CD4-positive, alpha-beta T cell treated with Interleukin-17A for 1 hour (primary cell): ENCODE results near the gene UBE3D.
"Not testable (repeated sequence)": the region's sequence is repeated elsewhere in the genome, so short reads cannot be mapped to it uniquely, and the experiment has no call there.

Experiments
- DNase-seq: peaks from one replicate; pipeline ENCODE4 v3.0.0-alpha.2; 2020

The UBE3D gene

GRCh38 chr6:82906951-82907350, 158.7 kb downstream of the UBE3D start:
- DNase-seq, result no peak

GRCh38 chr6:82906489-82906888, 159.2 kb downstream of the UBE3D start:
- DNase-seq, result no peak

GRCh38 chr6:82904860-82905259, 160.8 kb downstream of the UBE3D start:
- no peak for DNase-seq

- no peak for DNase-seq
Measured at GRCh38 chr6:82904257-82904656, 161.4 kb downstream of the UBE3D start.

- DNase-seq, result no peak
Measured at GRCh38 chr6:82902290-82902689, 163.4 kb downstream of the UBE3D start.

GRCh38 chr6:82894653-82895259, 170.9 kb downstream of the UBE3D start:
- DNase-seq, result no peak

- no peak for DNase-seq
Measured at GRCh38 chr6:82893889-82894652, 171.6 kb downstream of the UBE3D start.

GRCh38 chr6:82891503-82891902, 174.1 kb downstream of the UBE3D start:
- not testable (repeated sequence) for DNase-seq

GRCh38 chr6:82891076-82891475, 174.6 kb downstream of the UBE3D start:
- no peak for DNase-seq

- DNase-seq, result no peak
Measured at GRCh38 chr6:82890240-82890639, 175.4 kb downstream of the UBE3D start.

- DNase-seq, result no peak
Measured at GRCh38 chr6:82889143-82889542, 176.5 kb downstream of the UBE3D start.

- DNase-seq, result no peak
Measured at GRCh38 chr6:82882363-82883023, 183.1 kb downstream of the UBE3D start.

GRCh38 chr6:82881519-82881918, 184.1 kb downstream of the UBE3D start:
- DNase-seq, result no peak

- DNase-seq, result no peak
Measured at GRCh38 chr6:82878812-82879211, 186.8 kb downstream of the UBE3D start.

- DNase-seq, result no peak
Measured at GRCh38 chr6:82877213-82878195, 188.1 kb downstream of the UBE3D start.

GRCh38 chr6:82875573-82876185, 190.0 kb downstream of the UBE3D start:
- no peak for DNase-seq

- no peak for DNase-seq
Measured at GRCh38 chr6:82874867-82875266, 190.8 kb downstream of the UBE3D start.

- DNase-seq, result no peak
Measured at GRCh38 chr6:82872185-82872584, 193.5 kb downstream of the UBE3D start.

GRCh38 chr6:82870582-82871172, 195.0 kb downstream of the UBE3D start:
- DNase-seq, result no peak

- no peak for DNase-seq
Measured at GRCh38 chr6:82869493-82869892, 196.1 kb downstream of the UBE3D start.

GRCh38 chr6:82867946-82868345, 197.7 kb downstream of the UBE3D start:
- DNase-seq, result no peak

GRCh38 chr6:82866446-82866845, 199.2 kb downstream of the UBE3D start:
- DNase-seq, result no peak
